NT2/D1 (cell line): Measurements from ENCODE around the gene DIP2C.

ENCODE experiments used
- SUZ12 ChIP-seq: IDR thresholded peaks from 2 replicates; pipeline ENCODE4 v1.6.1; 2011; ENCODE audit not compliant: insufficient read length, insufficient read depth; ENCODE audit errors: extremely low read depth
- YY1 ChIP-seq: IDR thresholded peaks from 2 replicates; pipeline ENCODE4 v1.6.1; 2011; ENCODE audit not compliant: insufficient read length, insufficient read depth
- ZNF274 ChIP-seq: IDR thresholded peaks from 2 replicates; pipeline ENCODE4 v1.6.1; 2011; ENCODE audit warnings: mild to moderate bottlenecking, low read depth, low read length

- TF ChIP-seq YY1, result no peak
- TF ChIP-seq ZNF274, result no peak
- TF ChIP-seq SUZ12, result no peak
Measured at GRCh38 chr10:331186-331585, 358.3 kb downstream of the DIP2C start.
